Measurements from ENCODE around the gene KIAA0930.

Gene KIAA0930

DNA sequence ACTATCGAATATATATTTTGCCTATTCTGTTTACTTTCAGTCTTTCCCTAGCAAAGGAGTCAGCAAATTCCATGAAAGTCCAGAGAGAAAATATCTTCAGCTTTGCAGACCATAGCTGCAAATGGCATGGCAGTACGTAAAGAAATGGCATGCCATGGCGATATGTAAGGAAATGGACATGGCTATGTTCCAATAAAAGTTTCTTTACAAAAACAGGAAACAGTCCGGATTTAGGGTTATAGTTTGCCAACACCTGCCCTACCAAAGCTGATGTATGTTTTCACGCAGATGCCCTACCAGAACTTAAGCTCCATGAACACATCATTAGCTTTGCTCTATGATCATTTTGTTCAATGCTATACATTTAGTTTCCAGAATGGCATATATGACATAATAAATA, 19.5 kb downstream of the KIAA0930 start:
- TF ChIP-seq, protein P1, sequence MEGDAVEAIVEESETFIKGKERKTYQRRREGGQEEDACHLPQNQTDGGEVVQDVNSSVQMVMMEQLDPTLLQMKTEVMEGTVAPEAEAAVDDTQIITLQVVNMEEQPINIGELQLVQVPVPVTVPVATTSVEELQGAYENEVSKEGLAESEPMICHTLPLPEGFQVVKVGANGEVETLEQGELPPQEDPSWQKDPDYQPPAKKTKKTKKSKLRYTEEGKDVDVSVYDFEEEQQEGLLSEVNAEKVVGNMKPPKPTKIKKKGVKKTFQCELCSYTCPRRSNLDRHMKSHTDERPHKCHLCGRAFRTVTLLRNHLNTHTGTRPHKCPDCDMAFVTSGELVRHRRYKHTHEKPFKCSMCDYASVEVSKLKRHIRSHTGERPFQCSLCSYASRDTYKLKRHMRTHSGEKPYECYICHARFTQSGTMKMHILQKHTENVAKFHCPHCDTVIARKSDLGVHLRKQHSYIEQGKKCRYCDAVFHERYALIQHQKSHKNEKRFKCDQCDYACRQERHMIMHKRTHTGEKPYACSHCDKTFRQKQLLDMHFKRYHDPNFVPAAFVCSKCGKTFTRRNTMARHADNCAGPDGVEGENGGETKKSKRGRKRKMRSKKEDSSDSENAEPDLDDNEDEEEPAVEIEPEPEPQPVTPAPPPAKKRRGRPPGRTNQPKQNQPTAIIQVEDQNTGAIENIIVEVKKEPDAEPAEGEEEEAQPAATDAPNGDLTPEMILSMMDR (IDR thresholded peaks at IDR 0.05; ENCODE audit: borderline replicate concordance, insufficient read depth, low read depth, low read length), result no peak

DNA sequence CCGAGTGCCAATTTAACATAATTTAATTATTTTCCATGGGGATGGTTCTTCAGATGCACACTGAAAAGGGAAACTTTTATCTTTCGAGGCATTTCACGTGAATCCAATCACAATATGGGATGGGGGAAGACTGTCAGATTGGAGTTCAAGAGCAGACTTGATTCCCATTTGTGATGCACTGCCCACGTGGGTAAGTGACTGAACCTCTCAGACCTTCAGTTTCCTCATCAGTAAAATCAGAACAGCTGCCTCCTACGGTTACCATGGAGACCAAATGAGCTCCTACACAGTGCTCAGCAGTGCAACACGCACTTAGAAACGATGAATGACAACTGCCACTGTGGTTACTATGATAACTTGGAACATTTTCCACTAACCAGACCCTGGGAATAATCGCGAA, 21.7 kb downstream of the KIAA0930 start:
- TF ChIP-seq, protein P1 (IDR thresholded peaks at IDR 0.05; ENCODE audit: borderline replicate concordance, insufficient read depth, low read depth, low read length), result no peak
- no peak overlapping the region for H3K4me3 ChIP-seq (ENCODE audit: low read depth, low read length)

More for the DNA sequence above, 19.5 kb downstream of the KIAA0930 start:
- H3K4me3 ChIP-seq (ENCODE audit: low read depth, low read length), result no peak overlapping the region

DNA sequence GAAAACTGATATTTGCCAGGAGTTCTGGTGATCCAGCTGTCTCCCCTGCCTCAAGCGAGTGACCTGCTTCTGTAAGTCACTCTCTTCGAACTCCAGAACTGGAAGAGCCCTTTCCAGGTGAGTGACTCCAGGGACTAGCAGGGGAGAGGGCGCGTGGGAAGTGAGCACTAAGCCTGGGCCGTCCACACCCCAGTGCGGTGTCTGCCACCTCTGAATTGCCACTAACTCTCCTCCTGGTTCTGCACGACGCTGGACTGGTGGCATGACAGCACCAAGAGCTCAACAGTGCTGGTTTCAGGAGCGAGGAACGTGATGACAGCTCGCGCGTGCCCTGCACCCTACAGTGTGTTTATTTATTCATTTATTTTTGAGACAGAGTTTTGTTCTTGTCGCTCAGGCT, 22.9 kb downstream of the KIAA0930 start:
- TF ChIP-seq, protein P1 (IDR thresholded peaks at IDR 0.05; ENCODE audit: borderline replicate concordance, insufficient read depth, low read depth, low read length), result no peak

DNA sequence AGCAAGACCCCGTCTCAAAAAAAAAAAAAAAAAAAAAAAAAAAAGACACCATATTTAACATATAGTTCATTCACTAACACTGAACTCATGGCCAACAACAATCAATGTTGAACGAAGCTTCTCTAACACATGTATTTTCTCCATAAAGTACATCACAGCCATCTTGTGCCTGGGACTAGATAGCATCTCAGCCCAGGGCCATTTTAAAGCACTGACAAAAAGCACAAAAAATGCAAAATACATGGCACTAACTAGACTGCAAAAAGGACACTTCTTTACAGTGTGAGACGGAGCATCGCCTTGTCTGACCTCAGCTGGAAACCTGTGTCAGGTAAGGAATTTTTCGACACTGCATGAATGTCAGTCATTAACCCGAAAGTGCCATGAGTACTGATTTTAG, 23.3 kb downstream of the KIAA0930 start:
- no peak overlapping the region for H3K4me3 ChIP-seq (ENCODE audit: low read depth, low read length)
- TF ChIP-seq, protein P1 (IDR thresholded peaks at IDR 0.05; ENCODE audit: borderline replicate concordance, insufficient read depth, low read depth, low read length), result no peak

More for the DNA sequence above, 22.9 kb downstream of the KIAA0930 start:
- no peak overlapping the region for H3K4me3 ChIP-seq (ENCODE audit: low read depth, low read length)

DNA sequence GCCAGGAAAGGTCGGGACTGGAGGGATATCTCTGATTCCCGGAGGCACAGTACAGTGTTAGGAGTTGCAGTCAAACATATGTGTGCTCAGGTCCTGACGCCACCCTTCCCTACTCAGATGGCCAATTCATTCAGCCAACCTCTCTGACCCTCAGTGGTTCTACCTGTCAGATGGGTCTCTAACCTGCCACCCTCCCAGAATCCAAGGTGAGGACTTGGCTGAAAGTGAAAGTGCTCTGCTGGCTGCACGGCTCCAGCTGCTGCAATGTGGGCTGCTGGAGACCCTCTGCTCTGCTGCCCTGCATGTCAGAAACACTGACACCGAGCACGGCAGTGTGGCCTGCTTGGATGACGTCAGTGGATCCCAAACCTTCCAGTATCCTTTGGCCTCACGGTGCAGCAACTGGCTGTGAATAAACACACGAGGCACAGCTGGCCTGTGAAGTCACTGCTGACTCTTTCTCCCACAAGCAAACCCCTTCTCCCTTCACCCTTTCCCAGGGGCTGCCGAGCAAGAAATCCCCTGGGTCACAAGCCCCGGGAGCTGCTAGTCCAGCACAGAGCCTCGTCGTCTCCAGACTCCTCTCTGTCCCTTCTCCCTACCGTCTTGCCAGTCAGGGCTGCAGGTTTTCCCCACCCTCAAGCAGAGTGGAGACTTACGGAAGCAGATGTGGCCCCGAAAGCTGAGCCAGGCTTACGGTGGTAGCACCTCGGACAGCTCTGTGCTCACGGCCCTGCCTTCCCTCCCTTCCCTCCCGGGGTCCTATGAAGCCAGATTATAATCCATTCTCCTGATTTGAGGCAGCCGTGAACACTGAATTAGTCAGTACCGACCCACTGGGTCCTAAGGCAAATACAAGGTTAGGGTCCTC, 24.3 kb downstream of the KIAA0930 start:
- TF ChIP-seq, protein P1 (IDR thresholded peaks at IDR 0.05; ENCODE audit: borderline replicate concordance, insufficient read depth, low read depth, low read length), result no peak
- H3K4me3 ChIP-seq (ENCODE audit: low read depth, low read length), result no peak overlapping the region

DNA sequence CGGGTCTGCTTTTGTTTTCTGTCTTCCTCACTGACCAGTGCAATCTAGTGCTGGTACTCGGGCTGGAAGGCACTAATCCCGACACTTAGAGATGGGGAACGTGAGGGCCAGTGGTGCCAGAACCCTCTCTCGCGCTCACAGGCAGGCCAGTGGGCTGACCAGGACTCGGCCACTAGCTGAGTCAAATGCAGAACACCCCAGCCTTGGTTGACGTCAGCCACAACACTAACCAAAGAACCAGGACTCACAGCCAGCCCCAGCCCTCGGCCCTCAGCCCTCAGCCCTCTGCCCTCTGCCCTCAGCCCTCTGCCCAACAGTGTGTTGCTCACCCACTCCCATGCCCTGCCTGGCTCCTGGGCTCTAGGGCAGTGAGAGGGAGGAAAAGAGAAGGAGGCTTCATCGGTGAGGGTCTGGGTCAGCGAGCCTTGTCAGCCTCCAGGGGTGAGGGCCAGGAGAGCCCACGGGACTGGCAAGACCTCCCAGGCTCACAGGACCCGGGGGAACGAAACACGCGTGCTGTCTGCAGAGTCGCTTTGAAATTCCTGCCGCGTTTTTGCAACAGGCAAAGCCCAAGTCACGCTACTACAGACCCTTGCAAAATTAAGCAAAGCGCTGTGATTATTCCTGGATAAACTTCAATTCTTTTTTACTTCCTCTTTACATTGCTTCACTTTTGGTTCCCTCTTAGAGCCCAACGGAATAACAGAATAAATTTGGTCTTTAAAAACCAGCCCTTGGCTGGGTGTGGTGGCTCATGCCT, 27.5 kb downstream of the KIAA0930 start:
- TF ChIP-seq, protein P1 (IDR thresholded peaks at IDR 0.05; ENCODE audit: borderline replicate concordance, insufficient read depth, low read depth, low read length), result no peak
- H3K4me3 ChIP-seq (ENCODE audit: low read depth, low read length), result no peak overlapping the region

Measured in GM12875 (cell line).